Measurements from ENCODE around the gene CNTNAP2. TPM values are rescaled to one million over a fixed set of nuclear protein-coding genes. Genes with fewer than 3 reads are reported as not detected.

CNTNAP2 gene
- total RNA-seq, 1 donor from 2014 or later = 9.2 TPM

- no peak overlapping the region for H3K4me3 ChIP-seq (ENCODE audit: low read depth, low read length)
- no peak for DNase-seq (ENCODE audit: low read depth)
- no peak for TF ChIP-seq CTCF (conservative IDR thresholded peaks at IDR 0.05; ENCODE audit: low read depth, low read length)
These were observed 1264.3 kb downstream of the CNTNAP2 start for GRCh38 chr7:147380926-147381325.

GRCh38 chr7:147394329-147394728, 1277.7 kb downstream of the CNTNAP2 start:
- no peak for TF ChIP-seq CTCF (conservative IDR thresholded peaks at IDR 0.05; ENCODE audit: low read depth, low read length)
- no peak overlapping the region for H3K4me3 ChIP-seq (ENCODE audit: low read depth, low read length)
- no peak for DNase-seq (ENCODE audit: low read depth)

- DNase-seq (ENCODE audit: low read depth) = no peak
- H3K4me3 ChIP-seq (ENCODE audit: low read depth, low read length) = no peak overlapping the region
- TF ChIP-seq CTCF (conservative IDR thresholded peaks at IDR 0.05; ENCODE audit: low read depth, low read length) = no peak
These were observed 1283.7 kb downstream of the CNTNAP2 start for GRCh38 chr7:147400221-147400689.

- no peak overlapping the region for H3K4me3 ChIP-seq (ENCODE audit: low read depth, low read length)
- no peak for DNase-seq (ENCODE audit: low read depth)
- TF ChIP-seq CTCF (conservative IDR thresholded peaks at IDR 0.05; ENCODE audit: low read depth, low read length) = no peak
These were observed 1284.3 kb downstream of the CNTNAP2 start for GRCh38 chr7:147400925-147401324.

- no peak overlapping the region for H3K4me3 ChIP-seq (ENCODE audit: low read depth, low read length)
- DNase-seq (ENCODE audit: low read depth) = no peak
- no peak for TF ChIP-seq CTCF (conservative IDR thresholded peaks at IDR 0.05; ENCODE audit: low read depth, low read length)
These were observed 1289.0 kb downstream of the CNTNAP2 start for GRCh38 chr7:147405621-147406020.

GRCh38 chr7:147406521-147407135, 1290.0 kb downstream of the CNTNAP2 start:
- TF ChIP-seq CTCF (conservative IDR thresholded peaks at IDR 0.05; ENCODE audit: low read depth, low read length) = no peak
- H3K4me3 ChIP-seq (ENCODE audit: low read depth, low read length) = no peak overlapping the region
- DNase-seq (ENCODE audit: low read depth) = no peak

GRCh38 chr7:147411096-147411495, 1294.5 kb downstream of the CNTNAP2 start:
- DNase-seq (ENCODE audit: low read depth) = no peak
- H3K4me3 ChIP-seq (ENCODE audit: low read depth, low read length) = no peak overlapping the region

More at GRCh38 chr7:147411096-147411495, 1294.5 kb downstream of the CNTNAP2 start:
- TF ChIP-seq CTCF (conservative IDR thresholded peaks at IDR 0.05; ENCODE audit: low read depth, low read length) = no peak
